Colon (tissue), 2 donors: Measurements from ENCODE around the gene RINL.

Source experiments
- FAIRE-seq: peaks from 2 replicates; lab custom pipeline; 2012; peaks lifted over from hg19 to GRCh38; lab: Jason Lieb, UNC
- donor health status: control.
- donor health status: control.

Gene RINL

GRCh38 chr19:38877781-38878574, at the start of gene RINL:
Gene RINL (minus strand): TSS chr19:38878275. CDS start chr19:38876742, 1,533 bp downstream.
- FAIRE-seq, result no peak

GRCh38 chr19:38924388-38924787, 46.3 kb upstream of the RINL start:
- FAIRE-seq, result no peak

DNA sequence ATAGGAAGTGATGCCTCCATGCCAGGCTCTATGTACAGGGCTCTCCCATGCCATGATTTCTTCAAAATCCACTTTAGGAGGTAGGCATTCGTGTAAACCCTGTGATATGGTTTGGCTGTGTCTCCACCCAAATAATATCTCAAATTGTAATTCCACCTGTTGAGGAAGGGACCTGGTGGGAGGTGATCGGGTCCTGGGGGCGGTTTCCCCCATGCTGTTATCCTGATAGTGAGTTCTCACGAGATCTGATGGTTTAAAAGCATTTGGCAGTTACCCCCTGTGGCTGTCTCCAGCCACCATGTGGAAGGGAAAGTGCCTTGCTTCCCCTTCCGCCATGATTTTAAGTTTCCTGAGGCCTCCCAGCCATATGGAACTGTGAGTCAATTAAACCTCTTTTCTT, 44.4 kb upstream of the RINL start:
- FAIRE-seq, result no peak

- no peak for FAIRE-seq
Measured at GRCh38 chr19:38921420-38922274, 43.6 kb upstream of the RINL start.

GRCh38 chr19:38920602-38921419, 42.7 kb upstream of the RINL start:
- no peak for FAIRE-seq

DNA sequence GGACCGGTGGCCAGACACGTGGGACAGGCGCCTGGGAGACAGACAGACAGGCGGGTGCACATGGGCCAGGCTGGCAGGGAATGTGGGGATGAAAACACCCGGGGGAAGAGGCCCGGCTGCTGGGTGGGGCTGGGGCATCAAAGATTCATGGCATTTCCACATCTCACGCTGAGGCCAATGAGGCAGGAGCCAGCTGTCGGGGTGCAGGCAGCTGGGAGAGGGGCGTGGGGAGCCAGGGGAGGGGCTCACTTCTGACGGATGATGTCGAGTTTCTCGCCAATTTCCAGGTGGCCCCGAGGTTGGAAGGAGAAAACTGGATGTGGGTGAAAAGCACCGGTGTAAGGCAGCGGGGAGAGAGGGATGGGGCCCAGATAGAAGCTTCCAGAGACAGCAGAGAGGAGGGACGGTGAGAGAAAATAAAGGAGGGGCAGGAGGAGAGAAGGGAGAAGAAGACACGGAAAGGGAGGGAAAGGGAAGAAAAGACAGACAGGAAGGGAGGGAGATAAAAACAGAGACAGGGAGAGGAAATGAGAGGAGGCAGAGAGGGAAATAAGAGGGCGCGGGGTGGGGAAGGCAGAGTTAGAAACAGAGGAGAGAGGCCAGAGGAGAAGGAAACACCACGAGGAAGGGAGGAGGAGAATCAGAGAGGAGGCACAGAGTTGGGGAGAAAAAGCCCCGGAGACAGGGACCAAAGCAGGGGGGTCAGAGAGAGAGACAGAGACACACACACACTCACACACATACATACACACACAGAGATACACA, 41.9 kb upstream of the RINL start:
- no peak for FAIRE-seq

- no peak for FAIRE-seq
Measured at GRCh38 chr19:38918526-38918925, 40.5 kb upstream of the RINL start.

DNA sequence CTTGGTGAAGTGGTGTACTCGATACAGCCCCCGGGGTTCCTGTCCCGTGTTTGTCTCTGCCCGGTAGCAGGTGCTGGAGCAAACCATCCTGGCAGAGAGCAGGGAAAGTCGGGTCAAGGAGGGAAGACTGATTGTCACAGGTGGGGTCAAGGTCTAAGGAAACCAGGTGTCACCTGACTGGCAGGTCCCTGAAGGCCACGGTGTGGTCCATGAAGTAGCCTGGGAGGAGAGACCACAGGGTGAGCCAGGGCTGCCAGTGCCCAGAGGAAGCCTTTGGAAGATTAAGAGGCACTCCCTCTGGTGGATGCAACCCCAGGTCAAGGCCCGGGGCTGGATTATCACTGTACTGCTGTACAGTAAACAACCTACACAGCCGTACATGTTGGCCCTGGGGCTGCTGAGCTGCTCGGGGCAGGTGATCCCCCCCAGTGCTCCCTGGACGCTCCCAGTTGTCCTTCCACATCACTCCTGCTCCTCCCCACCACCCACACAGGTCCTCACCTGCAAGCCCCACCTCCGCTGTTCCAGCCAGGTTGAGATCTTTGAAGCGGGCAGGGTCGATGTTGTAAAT, 39.9 kb upstream of the RINL start:
- no peak for FAIRE-seq

GRCh38 chr19:38917516-38917915, 39.4 kb upstream of the RINL start:
- no peak for FAIRE-seq

DNA sequence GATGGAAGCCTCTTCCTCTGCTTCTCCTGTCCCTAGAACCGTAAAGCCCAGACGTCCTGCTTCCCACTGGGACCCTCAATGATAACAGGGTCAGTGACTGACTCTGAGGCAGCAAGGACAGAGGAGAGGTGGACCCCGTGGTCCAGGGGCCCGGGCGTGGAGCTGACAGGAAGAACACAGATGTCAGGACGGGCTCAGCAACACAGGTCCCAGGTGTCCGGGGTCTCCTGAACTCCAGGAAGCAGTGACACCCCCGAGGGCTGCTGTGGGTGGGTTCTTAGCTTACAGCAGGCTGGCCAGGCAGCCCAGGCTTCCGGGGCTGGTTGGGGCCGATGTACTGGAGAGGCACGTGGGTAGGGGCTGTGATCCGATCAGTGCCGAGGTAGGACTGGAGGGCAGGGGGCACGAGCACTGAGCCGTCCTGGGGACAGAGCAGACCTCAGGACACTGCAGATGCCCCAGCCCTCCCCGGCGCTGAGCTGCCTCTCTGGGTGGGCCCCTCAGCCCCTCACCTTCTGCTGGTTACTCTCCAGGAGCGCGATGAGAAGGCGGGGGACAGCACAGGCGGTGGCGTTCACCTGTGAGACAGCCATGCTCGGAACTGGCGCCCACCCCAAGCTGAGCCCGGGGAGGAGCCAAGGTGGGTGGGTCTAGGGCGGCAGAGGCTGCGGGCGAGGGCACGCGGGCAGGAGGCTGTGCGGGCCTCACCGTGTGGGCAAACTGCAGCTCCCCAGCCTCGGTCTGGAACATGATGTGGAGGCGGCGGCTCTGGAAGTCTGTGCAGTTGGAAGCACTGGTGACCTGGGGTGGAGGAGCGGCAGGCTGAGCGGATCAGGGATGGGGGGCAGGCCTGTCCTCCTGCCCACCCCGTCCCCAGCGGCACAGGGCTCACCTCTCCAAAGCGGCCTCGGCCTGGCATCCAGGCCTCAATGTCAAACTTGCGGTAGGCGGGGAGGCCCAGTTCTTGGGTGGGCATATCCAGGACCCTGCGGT, 37.5 kb upstream of the RINL start:
- FAIRE-seq, result no peak

DNA sequence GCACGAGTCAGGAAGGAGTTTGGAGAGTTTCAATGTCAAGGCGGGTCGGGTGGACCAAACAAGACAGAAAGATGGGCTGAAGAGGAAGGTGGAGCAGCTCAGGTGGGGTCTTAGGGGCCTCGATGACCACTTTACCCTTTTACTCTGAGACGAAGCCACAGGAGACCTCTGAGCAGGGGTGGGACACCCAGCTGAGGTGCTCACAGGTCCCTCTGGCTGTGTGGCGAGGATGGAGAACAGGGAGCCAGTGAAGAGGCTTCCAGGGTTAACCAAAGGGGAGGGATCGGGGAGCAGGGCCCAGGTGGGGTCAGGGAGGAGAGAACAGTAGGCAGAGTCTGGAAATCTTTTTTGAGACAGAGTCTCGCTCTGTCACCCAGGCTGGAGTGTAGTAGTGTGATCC, 35.9 kb upstream of the RINL start:
- no peak for FAIRE-seq

- FAIRE-seq, result no peak
Measured at GRCh38 chr19:38912600-38913514, 34.8 kb upstream of the RINL start.

DNA sequence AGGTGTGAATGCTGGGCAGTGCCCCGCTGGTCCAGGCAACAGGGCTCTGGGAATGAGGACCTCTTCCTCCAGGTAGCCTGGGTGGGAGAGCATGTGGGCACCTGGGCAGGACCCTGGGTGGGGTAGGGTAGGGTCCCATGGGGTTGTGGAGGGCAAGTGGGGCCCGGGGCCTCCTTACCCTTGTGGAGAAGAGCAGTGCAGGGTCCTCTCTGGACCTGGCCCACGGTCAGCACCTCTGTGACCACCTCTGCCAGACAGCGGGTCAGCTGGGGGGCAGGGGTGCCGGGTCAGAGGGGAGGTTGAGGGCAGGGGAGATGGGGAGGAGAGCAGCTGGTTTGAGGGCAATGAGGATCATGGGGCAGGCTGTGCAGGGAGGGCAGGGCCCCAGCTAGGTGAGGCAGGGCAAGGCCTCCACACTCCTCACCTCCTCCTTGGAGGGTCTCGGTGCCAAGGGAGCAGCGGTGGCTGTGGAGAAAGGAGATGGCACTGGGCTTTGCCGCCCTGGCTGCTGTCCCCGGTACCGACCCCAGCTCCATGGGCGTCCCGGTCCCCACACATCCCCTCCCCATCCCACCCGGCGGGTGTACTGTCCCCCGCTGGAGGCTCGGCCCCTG, 33.4 kb upstream of the RINL start:
- FAIRE-seq, result no peak

DNA sequence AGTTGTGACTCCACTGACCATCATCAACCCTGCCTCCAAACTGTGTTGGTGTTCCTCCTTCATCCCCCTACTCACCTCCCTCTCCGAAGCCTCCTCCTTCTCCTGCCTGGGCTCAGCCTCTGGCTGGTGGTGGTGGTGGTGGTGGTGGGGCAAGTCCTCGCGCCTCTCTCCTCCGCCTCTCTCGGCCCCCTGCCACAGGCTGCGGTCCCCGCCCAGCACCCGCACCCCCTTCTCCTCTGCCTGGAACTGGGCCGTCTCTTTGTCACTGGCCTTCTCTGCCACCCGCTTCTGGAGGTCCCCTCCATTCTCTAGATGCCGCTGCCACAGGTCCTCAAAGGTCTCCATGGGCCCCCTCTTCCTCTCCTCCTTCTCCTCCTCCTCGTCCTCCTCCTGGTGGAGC, 32.4 kb upstream of the RINL start:
- FAIRE-seq, result no peak

DNA sequence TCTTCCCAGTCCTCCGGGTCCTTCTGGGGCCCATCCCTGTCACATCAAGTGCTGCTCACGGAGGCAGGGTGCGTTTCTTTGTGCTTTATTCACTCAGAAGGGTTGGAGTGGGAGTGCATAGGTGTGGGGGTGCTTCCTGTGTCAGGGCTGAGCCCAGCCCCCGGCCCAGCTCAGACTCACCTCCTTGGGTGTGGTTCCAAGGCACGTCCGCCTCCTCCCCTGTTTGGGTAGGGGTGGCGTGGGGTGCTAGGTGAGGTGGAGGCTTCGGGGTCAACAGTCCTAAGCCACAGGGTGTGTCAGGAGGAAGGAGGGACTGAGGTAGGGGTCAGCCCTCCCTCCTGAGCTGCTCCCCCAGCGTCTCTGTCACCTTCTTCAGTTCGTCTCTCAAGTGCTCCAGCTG, 30.8 kb upstream of the RINL start:
- FAIRE-seq, result no peak

- no peak for FAIRE-seq
Measured at GRCh38 chr19:38907670-38908069, 29.6 kb upstream of the RINL start.

DNA sequence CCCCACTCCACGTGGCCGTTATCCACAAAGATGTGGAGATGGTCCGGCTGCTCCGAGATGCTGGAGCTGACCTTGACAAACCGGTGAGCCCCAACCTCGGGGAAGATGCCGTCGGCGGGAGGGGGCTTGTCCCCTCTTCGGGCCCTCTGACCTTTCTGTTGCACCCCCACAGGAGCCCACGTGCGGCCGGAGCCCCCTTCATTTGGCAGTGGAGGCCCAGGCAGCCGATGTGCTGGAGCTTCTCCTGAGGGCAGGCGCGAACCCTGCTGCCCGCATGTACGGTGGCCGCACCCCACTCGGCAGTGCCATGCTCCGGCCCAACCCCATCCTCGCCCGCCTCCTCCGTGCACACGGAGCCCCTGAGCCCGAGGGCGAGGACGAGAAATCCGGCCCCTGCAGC, 29.2 kb upstream of the RINL start:
- FAIRE-seq, result no peak

GRCh38 chr19:38905620-38906019, 27.5 kb upstream of the RINL start:
- no peak for FAIRE-seq
